ENCODE data around the gene CTRB1.

GRCh38 chr16:75246504-75247205 is 27.9 kb downstream of the CTRB1 start:
- TF ChIP-seq, protein P1, sequence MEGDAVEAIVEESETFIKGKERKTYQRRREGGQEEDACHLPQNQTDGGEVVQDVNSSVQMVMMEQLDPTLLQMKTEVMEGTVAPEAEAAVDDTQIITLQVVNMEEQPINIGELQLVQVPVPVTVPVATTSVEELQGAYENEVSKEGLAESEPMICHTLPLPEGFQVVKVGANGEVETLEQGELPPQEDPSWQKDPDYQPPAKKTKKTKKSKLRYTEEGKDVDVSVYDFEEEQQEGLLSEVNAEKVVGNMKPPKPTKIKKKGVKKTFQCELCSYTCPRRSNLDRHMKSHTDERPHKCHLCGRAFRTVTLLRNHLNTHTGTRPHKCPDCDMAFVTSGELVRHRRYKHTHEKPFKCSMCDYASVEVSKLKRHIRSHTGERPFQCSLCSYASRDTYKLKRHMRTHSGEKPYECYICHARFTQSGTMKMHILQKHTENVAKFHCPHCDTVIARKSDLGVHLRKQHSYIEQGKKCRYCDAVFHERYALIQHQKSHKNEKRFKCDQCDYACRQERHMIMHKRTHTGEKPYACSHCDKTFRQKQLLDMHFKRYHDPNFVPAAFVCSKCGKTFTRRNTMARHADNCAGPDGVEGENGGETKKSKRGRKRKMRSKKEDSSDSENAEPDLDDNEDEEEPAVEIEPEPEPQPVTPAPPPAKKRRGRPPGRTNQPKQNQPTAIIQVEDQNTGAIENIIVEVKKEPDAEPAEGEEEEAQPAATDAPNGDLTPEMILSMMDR (IDR thresholded peaks at IDR 0.05), result no peak
- no peak for TF ChIP-seq POLR2A (IDR thresholded peaks at IDR 0.05)
